Measurements from ENCODE around the gene MGST2.
"Not testable (repeated sequence)": the region's sequence is repeated elsewhere in the genome, so short reads cannot be mapped to it uniquely, and the experiment has no call there.

MGST2 gene

GRCh38 chr4:139665690-139666529, at the start of gene MGST2:
Gene MGST2 (plus strand): TSS chr4:139665819. CDS start chr4:139666020, 201 bp downstream.
- peak; percentile 76 for DNase-seq

GRCh38 chr4:139617702-139618490, 47.7 kb upstream of the MGST2 start:
- no peak for DNase-seq

GRCh38 chr4:139619644-139620043, 46.0 kb upstream of the MGST2 start:
- peak; percentile 45 for DNase-seq

- no peak for DNase-seq
Observed at GRCh38 chr4:139622901-139623381, 42.7 kb upstream of the MGST2 start.

- no peak for DNase-seq
Observed at GRCh38 chr4:139624441-139625092, 41.1 kb upstream of the MGST2 start.

- no peak for DNase-seq
Observed at GRCh38 chr4:139625093-139625455, 40.5 kb upstream of the MGST2 start.

GRCh38 chr4:139625482-139625881, 40.1 kb upstream of the MGST2 start:
- no peak for DNase-seq

GRCh38 chr4:139628184-139629012, 37.2 kb upstream of the MGST2 start:
- DNase-seq = no peak

- DNase-seq = peak; percentile 67
Observed at GRCh38 chr4:139629436-139630125, 36.0 kb upstream of the MGST2 start.

GRCh38 chr4:139630126-139630495, 35.5 kb upstream of the MGST2 start:
- DNase-seq = no peak

GRCh38 chr4:139630991-139631390, 34.6 kb upstream of the MGST2 start:
- DNase-seq = no peak

GRCh38 chr4:139631791-139632190, 33.8 kb upstream of the MGST2 start:
- no peak for DNase-seq

- DNase-seq = not testable (repeated sequence)
Observed at GRCh38 chr4:139632739-139633138, 32.9 kb upstream of the MGST2 start.

- no peak for DNase-seq
Observed at GRCh38 chr4:139633195-139633594, 32.4 kb upstream of the MGST2 start.

GRCh38 chr4:139633661-139634060, 32.0 kb upstream of the MGST2 start:
- DNase-seq = no peak

- no peak for DNase-seq
Observed at GRCh38 chr4:139635966-139636365, 29.7 kb upstream of the MGST2 start.

- not testable (repeated sequence) for DNase-seq
Observed at GRCh38 chr4:139638306-139638705, 27.3 kb upstream of the MGST2 start.

- no peak for DNase-seq
Observed at GRCh38 chr4:139639654-139640053, 26.0 kb upstream of the MGST2 start.

- DNase-seq = no peak
Observed at GRCh38 chr4:139641218-139641617, 24.4 kb upstream of the MGST2 start.

- no peak for DNase-seq
Observed at GRCh38 chr4:139642364-139642763, 23.3 kb upstream of the MGST2 start.

GRCh38 chr4:139643042-139643895, 22.4 kb upstream of the MGST2 start:
- DNase-seq = peak; percentile 18
